ENCODE measurements around the gene PGM5.
"Not testable (repeated sequence)": the region's sequence is repeated elsewhere in the genome, so short reads cannot be mapped to it uniquely, and the experiment has no call there.

The PGM5 gene

GRCh38 chr9:68357119-68357714 is 806 bp downstream of the PGM5 start:
- peak overlapping the region; percentile 57 for H3K4me3 ChIP-seq (ENCODE audit: low read depth, low read length)
- H3K4me1 ChIP-seq (ENCODE audit: control insufficient read depth, insufficient read depth, low read length); H3K9me3 ChIP-seq (ENCODE audit: control insufficient read depth, insufficient read depth, low read depth, low read length); H3K27ac ChIP-seq (ENCODE audit: extremely low read depth, low read depth, low read length); H3K36me3 ChIP-seq (ENCODE audit: control insufficient read depth in 2 of 2, insufficient read depth in 1 of 2, low read length in 2 of 2); POLR2A ChIA-PET; CTCF ChIA-PET: not testable (repeated sequence)

DNA sequence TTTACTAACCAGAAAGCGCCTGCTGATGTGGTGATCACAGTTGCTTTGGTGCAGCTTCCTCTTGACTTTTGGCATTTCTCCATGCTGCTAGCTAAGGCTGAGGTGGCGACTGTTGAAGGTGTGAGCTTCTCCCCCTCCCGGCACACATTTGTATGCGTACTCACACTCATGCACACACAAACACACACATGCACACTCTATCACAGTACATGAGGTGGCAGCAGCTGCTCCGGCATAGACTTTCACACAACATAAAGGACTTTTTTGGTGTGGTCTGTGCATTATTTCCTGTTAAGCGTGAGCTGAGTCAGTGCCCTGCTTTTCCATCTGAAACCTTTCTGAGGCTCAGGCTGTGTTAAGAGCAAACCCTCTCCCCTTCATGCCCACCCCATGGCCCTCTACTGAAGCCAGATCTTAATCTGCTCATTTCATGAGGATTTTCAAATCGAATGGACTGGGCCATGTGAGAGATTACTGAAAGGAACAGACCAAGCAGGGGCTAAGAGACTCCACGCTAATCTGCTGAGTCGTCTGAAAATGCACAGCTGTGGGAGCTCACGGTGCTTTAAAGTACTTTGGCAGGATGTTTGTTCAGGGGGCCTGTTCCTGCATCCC is 10.6 kb downstream of the PGM5 start:
- CTCF ChIA-PET: interaction anchor here (0.5 kb wide), 1 partner anchor 89 kb away, joined by 3 read pairs; no protein-coding TSS in a partner anchor
- H3K36me3 ChIP-seq (ENCODE audit: control insufficient read depth in 2 of 2, insufficient read depth in 1 of 2, low read length in 2 of 2); H3K27ac ChIP-seq (ENCODE audit: extremely low read depth, low read depth, low read length); POLR2A ChIA-PET; H3K4me1 ChIP-seq (ENCODE audit: control insufficient read depth, insufficient read depth, low read length); H3K9me3 ChIP-seq (ENCODE audit: control insufficient read depth, insufficient read depth, low read depth, low read length); H3K4me3 ChIP-seq (ENCODE audit: low read depth, low read length): not testable (repeated sequence)

GRCh38 chr9:68375789-68376188 is 19.4 kb downstream of the PGM5 start:
- POLR2A ChIA-PET; H3K4me3 ChIP-seq (ENCODE audit: low read depth, low read length); H3K36me3 ChIP-seq (ENCODE audit: control insufficient read depth in 2 of 2, insufficient read depth in 1 of 2, low read length in 2 of 2); H3K27ac ChIP-seq (ENCODE audit: extremely low read depth, low read depth, low read length); H3K4me1 ChIP-seq (ENCODE audit: control insufficient read depth, insufficient read depth, low read length); H3K9me3 ChIP-seq (ENCODE audit: control insufficient read depth, insufficient read depth, low read depth, low read length); CTCF ChIA-PET: not testable (repeated sequence)

DNA sequence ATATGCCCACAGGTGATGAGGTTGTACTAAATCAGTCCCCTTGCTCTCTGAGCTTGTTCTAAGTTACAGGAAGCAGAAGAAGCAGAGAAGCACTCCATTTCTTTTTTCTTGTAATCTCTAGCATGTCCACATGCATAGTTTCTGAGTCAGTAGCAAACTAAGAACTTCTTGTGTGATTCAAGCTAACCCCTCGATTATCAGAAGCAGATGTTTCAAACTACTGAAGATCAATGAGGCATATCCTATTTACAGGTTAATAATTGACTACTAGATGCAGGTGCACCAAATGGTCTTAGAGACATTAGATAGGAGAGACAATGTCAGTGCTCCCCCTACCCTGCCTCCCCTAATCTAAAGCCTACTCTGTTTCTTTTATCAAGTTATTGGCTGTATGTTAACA is 21.3 kb downstream of the PGM5 start:
- H3K36me3 ChIP-seq (ENCODE audit: control insufficient read depth in 2 of 2, insufficient read depth in 1 of 2, low read length in 2 of 2); H3K27ac ChIP-seq (ENCODE audit: extremely low read depth, low read depth, low read length); POLR2A ChIA-PET; H3K4me1 ChIP-seq (ENCODE audit: control insufficient read depth, insufficient read depth, low read length); H3K4me3 ChIP-seq (ENCODE audit: low read depth, low read length); CTCF ChIA-PET; H3K9me3 ChIP-seq (ENCODE audit: control insufficient read depth, insufficient read depth, low read depth, low read length): not testable (repeated sequence)

GRCh38 chr9:68383894-68384293 is 27.5 kb downstream of the PGM5 start:
- H3K9me3 ChIP-seq (ENCODE audit: control insufficient read depth, insufficient read depth, low read depth, low read length); H3K27ac ChIP-seq (ENCODE audit: extremely low read depth, low read depth, low read length): not testable (repeated sequence)
- POLR2A ChIA-PET: interaction anchor here (0.6 kb wide), 1 partner anchor 584 kb away, joined by 5 read pairs; no protein-coding TSS in a partner anchor

DNA sequence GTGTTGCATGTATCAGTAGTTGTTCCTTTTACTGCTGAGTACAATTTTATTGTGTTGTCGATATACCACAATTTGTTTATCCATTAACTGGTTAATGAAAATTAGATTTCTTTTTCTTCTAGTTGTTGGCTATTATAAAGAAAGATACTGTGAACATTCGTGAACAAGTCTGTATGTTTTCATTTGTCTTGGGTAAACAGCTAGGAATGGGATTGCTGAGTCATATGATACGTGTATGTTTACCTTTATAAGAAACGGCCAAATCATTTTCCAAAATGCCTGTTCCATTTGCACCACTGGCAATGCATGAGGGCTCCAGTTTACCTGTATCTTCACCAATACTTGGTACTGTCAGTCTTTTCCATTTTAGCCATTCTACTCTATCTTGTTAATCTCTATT is 33.1 kb downstream of the PGM5 start:
- POLR2A ChIA-PET: not testable (repeated sequence)

More at GRCh38 chr9:68383894-68384293, 27.5 kb downstream of the PGM5 start:
- not testable (repeated sequence) for H3K36me3 ChIP-seq (ENCODE audit: control insufficient read depth in 2 of 2, insufficient read depth in 1 of 2, low read length in 2 of 2); H3K4me3 ChIP-seq (ENCODE audit: low read depth, low read length); H3K4me1 ChIP-seq (ENCODE audit: control insufficient read depth, insufficient read depth, low read length)
- CTCF ChIA-PET: interaction anchor here (0.7 kb wide), 2 partner anchors 324 to 336 kb away, joined by 3 read pairs; no protein-coding TSS in a partner anchor

DNA sequence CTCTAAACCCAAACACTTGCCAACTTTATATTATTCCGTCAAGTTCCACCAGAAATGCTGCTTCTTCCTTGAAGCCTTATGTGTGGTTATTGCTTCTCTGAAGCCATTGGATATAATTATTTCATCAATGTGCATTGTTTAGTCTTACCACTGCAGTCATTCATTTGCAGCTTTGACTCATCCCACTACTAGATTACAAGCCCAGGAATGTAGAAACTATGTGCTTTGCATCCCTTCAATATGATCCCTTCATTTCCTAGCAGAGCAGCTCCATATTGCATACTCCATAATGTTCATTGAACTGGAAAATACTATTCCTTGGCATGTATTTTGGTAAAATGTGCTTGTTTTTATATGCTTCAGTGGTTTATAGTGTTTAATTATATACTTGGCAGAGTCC is 34.3 kb downstream of the PGM5 start:
- H3K4me1 ChIP-seq (ENCODE audit: control insufficient read depth, insufficient read depth, low read length); H3K4me3 ChIP-seq (ENCODE audit: low read depth, low read length); H3K9me3 ChIP-seq (ENCODE audit: control insufficient read depth, insufficient read depth, low read depth, low read length); POLR2A ChIA-PET; H3K36me3 ChIP-seq (ENCODE audit: control insufficient read depth in 2 of 2, insufficient read depth in 1 of 2, low read length in 2 of 2); H3K27ac ChIP-seq (ENCODE audit: extremely low read depth, low read depth, low read length); CTCF ChIA-PET: not testable (repeated sequence)

More for the DNA sequence above, 33.1 kb downstream of the PGM5 start:
- H3K9me3 ChIP-seq (ENCODE audit: control insufficient read depth, insufficient read depth, low read depth, low read length); H3K4me3 ChIP-seq (ENCODE audit: low read depth, low read length); H3K27ac ChIP-seq (ENCODE audit: extremely low read depth, low read depth, low read length); H3K36me3 ChIP-seq (ENCODE audit: control insufficient read depth in 2 of 2, insufficient read depth in 1 of 2, low read length in 2 of 2); CTCF ChIA-PET; H3K4me1 ChIP-seq (ENCODE audit: control insufficient read depth, insufficient read depth, low read length): not testable (repeated sequence)

GRCh38 chr9:68396411-68397094 is 40.1 kb downstream of the PGM5 start:
- H3K9me3 ChIP-seq (ENCODE audit: control insufficient read depth, insufficient read depth, low read depth, low read length); CTCF ChIA-PET; H3K27ac ChIP-seq (ENCODE audit: extremely low read depth, low read depth, low read length); POLR2A ChIA-PET; H3K4me3 ChIP-seq (ENCODE audit: low read depth, low read length); H3K4me1 ChIP-seq (ENCODE audit: control insufficient read depth, insufficient read depth, low read length); H3K36me3 ChIP-seq (ENCODE audit: control insufficient read depth in 2 of 2, insufficient read depth in 1 of 2, low read length in 2 of 2): not testable (repeated sequence)

DNA sequence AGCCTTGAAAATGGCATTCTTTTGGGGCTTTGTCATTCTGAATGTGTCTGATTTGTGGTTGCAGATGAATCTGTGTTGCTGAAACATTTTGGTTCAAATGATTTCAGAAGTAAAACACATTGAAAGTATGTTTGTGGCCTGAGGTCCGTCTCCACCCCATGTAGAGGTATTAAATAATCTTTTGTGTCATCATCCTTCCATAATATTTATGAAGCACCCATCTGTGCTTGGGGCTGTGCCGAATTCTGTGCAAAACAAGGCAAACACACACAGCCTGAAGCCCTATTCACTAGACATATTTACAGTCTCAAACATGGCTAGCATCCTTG is 40.6 kb downstream of the PGM5 start:
- POLR2A ChIA-PET; CTCF ChIA-PET; H3K36me3 ChIP-seq (ENCODE audit: control insufficient read depth in 2 of 2, insufficient read depth in 1 of 2, low read length in 2 of 2); H3K4me1 ChIP-seq (ENCODE audit: control insufficient read depth, insufficient read depth, low read length); H3K4me3 ChIP-seq (ENCODE audit: low read depth, low read length); H3K27ac ChIP-seq (ENCODE audit: extremely low read depth, low read depth, low read length); H3K9me3 ChIP-seq (ENCODE audit: control insufficient read depth, insufficient read depth, low read depth, low read length): not testable (repeated sequence)

DNA sequence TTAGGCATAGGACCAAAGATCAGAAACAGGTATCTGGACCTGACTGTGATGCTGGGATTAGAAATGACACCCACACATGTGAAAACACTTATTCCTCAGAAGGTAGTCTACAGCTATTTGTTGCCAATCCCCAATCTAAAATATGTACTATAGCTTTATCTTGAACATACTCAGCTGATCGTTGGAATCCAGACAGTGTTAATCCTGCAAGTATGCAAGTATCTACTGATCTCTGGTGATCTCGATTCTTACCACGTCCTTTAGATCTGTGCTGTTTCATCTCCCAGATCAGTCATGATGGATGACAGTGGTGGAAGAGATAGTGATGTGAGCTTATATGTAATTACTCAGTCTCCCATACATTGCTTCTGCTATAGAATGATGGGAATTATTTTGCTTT is 41.4 kb downstream of the PGM5 start:
- H3K4me3 ChIP-seq (ENCODE audit: low read depth, low read length); CTCF ChIA-PET; H3K4me1 ChIP-seq (ENCODE audit: control insufficient read depth, insufficient read depth, low read length); H3K36me3 ChIP-seq (ENCODE audit: control insufficient read depth in 2 of 2, insufficient read depth in 1 of 2, low read length in 2 of 2); H3K27ac ChIP-seq (ENCODE audit: extremely low read depth, low read depth, low read length); POLR2A ChIA-PET; H3K9me3 ChIP-seq (ENCODE audit: control insufficient read depth, insufficient read depth, low read depth, low read length): not testable (repeated sequence)

- POLR2A ChIA-PET: not testable (repeated sequence)
These were observed 41.9 kb downstream of the PGM5 start for GRCh38 chr9:68398324-68398723.

More at GRCh38 chr9:68398324-68398723, 41.9 kb downstream of the PGM5 start:
- H3K4me3 ChIP-seq (ENCODE audit: low read depth, low read length); H3K27ac ChIP-seq (ENCODE audit: extremely low read depth, low read depth, low read length); H3K9me3 ChIP-seq (ENCODE audit: control insufficient read depth, insufficient read depth, low read depth, low read length); CTCF ChIA-PET; H3K36me3 ChIP-seq (ENCODE audit: control insufficient read depth in 2 of 2, insufficient read depth in 1 of 2, low read length in 2 of 2); H3K4me1 ChIP-seq (ENCODE audit: control insufficient read depth, insufficient read depth, low read length): not testable (repeated sequence)
